Erythroblast (primary cell): ENCODE measurements around the gene BTBD10.

ENCODE experiments used
- DNase-seq, 2 experiments: peaks; one replicate each; lab custom pipeline; 2025; lab: John Stamatoyannopoulos, UW
- GATA1 ChIP-seq: IDR thresholded peaks from 2 replicates; pipeline ENCODE4 v1.6.1; 2011; ENCODE audit warnings: low read depth, mild to moderate bottlenecking, control low read depth, low read length, moderate library complexity
- POLR2A ChIP-seq: IDR thresholded peaks from 2 replicates; pipeline ENCODE4 v1.6.1; 2011; ENCODE audit warnings: mild to moderate bottlenecking, low read length

The BTBD10 gene

GRCh38 chr11:13462901-13463778 is at the start of gene BTBD10:
TSS of gene BTBD10 (minus strand) at chr11:13463222. CDS start at chr11:13445124, 18,098 bp downstream.
- DNase-seq: peak; percentile 95 to 97
- TF ChIP-seq POLR2A (peak; percentile 98), GATA1 (no peak)

DNA sequence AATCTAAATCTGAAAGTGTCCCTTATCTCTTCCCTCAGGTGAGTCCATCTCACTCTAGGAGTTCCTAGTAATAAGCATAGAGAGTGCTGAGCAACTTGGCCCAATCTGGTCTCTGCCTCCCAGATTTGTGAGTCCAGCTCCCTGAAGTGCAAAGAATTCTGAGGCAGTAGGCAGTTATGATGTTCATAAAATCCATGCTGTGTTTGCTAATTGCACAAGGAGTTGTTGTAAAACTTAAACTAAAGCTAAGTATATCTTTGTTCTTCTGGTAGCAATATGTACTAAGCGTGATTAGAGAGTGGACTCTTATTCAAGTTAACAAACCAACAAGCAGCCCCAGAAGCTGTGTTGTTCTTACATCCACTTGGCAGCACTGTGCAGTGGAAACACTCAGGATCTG is 40.4 kb upstream of the BTBD10 start:
- TF ChIP-seq GATA1 (no peak), POLR2A (no peak)

GRCh38 chr11:13502492-13502891 is 39.5 kb upstream of the BTBD10 start:
- DNase-seq: no peak
- TF ChIP-seq GATA1 (no peak), POLR2A (no peak)

More for the DNA sequence above, 40.4 kb upstream of the BTBD10 start:
- DNase-seq: no peak

GRCh38 chr11:13495929-13496328 is 32.9 kb upstream of the BTBD10 start, which contains the start of gene PTH:
TSS of gene PTH (minus strand) at chr11:13495997. CDS start at chr11:13492855, 3,142 bp downstream.
- no peak for DNase-seq
- no peak for TF ChIP-seq POLR2A

DNA sequence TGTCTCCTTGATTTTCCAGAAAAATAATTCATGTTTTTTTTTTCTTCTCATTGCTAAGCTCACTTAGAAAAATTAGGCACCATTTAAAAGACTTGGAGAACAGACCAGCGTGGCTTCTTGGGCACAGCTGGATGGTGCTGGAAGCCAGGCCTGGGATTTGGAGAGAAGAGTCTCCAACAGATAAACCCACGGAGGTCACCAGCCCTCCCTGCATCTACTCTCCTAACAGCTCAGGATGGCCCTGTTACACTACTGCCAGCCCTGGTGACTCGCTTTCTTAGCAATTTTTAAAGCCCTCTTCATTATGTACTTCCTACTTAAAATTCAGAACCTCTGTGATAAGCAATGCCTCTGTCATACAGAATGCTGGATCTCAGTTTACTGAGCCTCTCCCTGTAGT is 31.0 kb upstream of the BTBD10 start:
- no peak for DNase-seq
- TF ChIP-seq POLR2A (no peak), GATA1 (no peak)

- DNase-seq: peak; percentile 13 to 20
- TF ChIP-seq POLR2A (no peak), GATA1 (no peak)
These were observed 24.6 kb upstream of the BTBD10 start for GRCh38 chr11:13487661-13488030.

DNA sequence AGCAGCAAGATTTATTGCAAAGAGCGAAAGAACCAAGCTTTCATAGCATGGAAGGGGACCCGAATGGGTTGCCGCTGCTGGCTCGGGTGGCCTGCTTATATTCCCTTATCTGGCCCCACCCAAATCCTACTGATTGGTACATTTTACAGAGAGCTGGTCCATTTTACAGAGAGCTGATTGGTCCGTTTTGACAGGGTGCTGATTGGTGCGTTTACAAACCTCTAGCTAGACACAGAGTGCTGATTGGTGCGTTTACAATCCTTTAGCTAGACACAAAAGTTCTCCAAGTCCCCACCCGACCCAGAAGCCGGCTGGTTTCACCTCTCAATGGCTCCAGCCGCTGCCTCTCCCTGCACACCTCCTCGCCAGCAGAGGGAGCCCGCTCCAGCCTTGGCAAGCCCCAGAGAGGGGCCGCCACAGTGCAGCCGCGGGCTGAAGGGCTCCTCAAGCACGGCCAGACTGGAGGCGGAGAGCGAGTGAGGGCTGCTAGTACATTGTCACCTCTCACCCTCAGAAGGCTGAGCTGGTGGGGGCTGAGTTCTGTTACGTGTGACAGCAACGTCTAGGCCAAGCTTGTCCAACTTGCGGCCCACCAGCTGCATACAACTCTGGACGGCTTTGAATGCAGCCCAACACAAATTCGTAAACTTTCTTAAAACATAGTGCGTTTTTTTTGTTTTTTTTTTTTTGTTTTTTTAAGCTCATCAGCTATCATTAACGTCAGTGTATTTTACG is 24.1 kb upstream of the BTBD10 start:
- peak; percentile 54 to 60 for DNase-seq
- TF ChIP-seq POLR2A: peak; percentile 20
- no peak for TF ChIP-seq GATA1

GRCh38 chr11:13480198-13480597 is 17.2 kb upstream of the BTBD10 start:
- DNase-seq: no peak

GRCh38 chr11:13479688-13480087 is 16.7 kb upstream of the BTBD10 start:
- DNase-seq: no peak
- TF ChIP-seq GATA1 (no peak), POLR2A (no peak)

More at GRCh38 chr11:13480198-13480597, 17.2 kb upstream of the BTBD10 start:
- no peak for TF ChIP-seq GATA1
- no peak for TF ChIP-seq POLR2A

DNA sequence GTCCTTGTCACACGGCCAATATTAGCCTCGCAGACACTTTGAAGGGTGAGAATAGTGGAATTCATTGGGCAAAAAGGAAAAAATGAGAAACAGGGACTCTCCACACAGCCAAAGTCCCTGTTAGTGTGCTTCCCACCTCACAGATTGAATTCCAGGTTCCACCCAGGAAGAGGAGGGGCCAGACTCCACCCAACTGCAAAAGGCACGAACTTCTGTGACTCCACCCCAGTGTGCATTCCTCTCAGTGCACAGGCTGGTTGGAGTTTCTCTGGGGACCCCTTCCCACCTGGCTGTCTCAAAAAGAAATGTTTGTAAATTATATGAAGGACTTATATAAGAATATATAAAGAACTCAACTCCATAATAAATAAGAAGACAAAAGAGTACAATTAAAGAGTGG is 12.1 kb upstream of the BTBD10 start:
- DNase-seq: no peak
- TF ChIP-seq POLR2A: no peak
- no peak for TF ChIP-seq GATA1

GRCh38 chr11:13473013-13473722 is 10.1 kb upstream of the BTBD10 start:
- no peak for DNase-seq
- no peak for TF ChIP-seq GATA1

- TF ChIP-seq POLR2A: no peak
- no peak for TF ChIP-seq GATA1
- no peak for DNase-seq
These were observed 5.7 kb upstream of the BTBD10 start for GRCh38 chr11:13468750-13469149.

- peak; percentile 31 to 40 for DNase-seq
- TF ChIP-seq GATA1 (no peak), POLR2A (no peak)
These were observed 2.9 kb upstream of the BTBD10 start for GRCh38 chr11:13465909-13466371.

GRCh38 chr11:13463779-13464290 is 813 bp upstream of the BTBD10 start:
- no peak for TF ChIP-seq POLR2A
- TF ChIP-seq GATA1: no peak
- no peak for DNase-seq
